Fibroblast of skin of left quadriceps (primary cell): ENCODE data around the gene CAMTA2.
A peak's percentile ranks its signal among the peaks of the same experiment; 100 is the strongest.

ENCODE experiments used
- DNase-seq, 2 experiments: peaks; one replicate each; pipeline ENCODE4 v3.0.0-alpha.2; 2013; ENCODE audit warnings: low read depth in 2 of 2

Gene CAMTA2

DNA sequence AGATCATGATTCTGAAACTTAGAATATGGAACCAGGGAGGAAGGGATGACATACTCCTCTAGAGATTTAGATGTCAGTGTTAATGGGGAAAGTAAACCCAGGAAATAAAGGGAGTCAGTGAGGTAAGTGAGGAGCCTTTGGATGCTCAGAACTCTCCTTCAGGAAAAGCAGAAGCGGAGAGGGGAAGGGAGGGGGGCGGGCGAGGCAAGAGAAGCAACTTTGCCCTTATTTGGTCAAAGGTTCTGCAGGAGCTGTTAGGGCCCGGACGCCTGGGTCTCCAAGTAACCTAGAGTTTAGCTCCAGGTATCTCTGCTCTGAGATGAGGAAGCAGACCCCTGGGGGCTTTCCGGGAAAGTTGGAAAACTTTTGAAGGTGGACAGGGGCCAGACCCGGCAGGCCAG lies 40.5 kb downstream of the CAMTA2 start:
- DNase-seq: no peak

- DNase-seq: no peak
Measured at GRCh38 chr17:4946312-4946976, 41.0 kb downstream of the CAMTA2 start.

GRCh38 chr17:4945944-4946280 lies 41.6 kb downstream of the CAMTA2 start:
- DNase-seq: no peak

DNA sequence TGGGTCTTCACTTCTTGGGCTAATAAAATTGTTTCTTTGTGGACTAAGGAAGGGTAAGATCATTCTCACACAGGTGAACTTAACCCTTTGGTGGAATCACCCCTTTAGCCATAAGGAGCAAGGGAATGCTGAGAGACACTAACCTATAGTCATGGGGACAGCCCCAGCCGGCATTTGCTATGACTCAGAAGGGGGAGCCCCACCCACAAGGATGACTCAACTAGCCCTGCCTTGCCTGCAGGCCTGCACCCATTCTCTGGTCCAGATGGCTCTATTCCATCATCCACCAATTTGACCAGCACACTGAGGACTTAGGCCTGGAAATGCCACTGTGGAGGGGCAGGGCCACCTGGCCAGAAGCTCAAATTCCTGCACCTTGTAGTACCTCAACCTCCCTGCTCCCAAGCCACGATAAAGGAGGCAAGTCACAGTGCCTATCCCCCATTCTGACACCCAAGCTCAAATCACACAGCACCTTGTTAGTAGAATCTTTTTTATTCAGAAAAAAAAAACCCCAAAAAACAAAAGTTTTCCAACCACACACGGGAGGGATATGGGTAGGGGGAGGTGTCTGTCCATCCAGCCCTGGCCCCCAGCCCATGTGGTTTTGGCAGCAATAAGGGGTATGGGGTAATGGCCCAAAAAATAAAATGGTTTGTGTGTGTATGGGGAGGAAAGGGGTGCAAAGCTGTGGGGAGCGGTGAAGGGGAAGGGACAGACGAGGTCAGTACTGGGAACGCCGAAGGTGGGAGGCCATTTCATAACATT lies 42.1 kb downstream of the CAMTA2 start:
- peak; percentile 63 to 65 for DNase-seq

DNA sequence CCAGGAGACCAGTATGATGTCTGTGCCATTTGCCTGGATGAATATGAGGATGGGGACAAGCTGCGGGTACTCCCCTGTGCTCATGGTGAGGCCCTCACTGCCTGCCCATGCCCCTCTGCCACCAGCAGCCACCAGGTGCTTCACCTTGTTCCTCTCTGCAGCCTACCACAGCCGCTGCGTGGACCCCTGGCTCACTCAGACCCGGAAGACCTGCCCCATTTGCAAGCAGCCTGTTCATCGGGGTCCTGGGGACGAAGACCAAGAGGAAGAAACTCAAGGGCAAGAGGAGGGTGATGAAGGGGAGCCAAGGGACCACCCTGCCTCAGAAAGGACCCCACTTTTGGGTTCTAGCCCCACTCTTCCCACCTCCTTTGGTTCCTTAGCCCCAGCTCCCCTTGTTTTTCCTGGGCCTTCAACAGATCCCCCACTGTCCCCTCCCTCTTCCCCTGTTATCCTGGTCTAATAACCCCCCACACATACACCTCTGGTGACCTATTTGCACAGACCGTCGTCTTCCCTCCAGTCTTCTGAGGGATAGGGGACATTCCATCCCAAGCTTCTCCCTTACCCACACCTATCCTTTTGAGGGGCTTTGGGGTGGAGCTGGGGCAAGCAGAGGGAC lies 42.8 kb downstream of the CAMTA2 start:
- no peak for DNase-seq

- no peak for DNase-seq
Measured at GRCh38 chr17:4944163-4944553, 43.3 kb downstream of the CAMTA2 start.

GRCh38 chr17:4942760-4943508 lies 44.5 kb downstream of the CAMTA2 start:
- no peak for DNase-seq

- no peak for DNase-seq
Measured at GRCh38 chr17:4941319-4941610, 46.2 kb downstream of the CAMTA2 start.

DNA sequence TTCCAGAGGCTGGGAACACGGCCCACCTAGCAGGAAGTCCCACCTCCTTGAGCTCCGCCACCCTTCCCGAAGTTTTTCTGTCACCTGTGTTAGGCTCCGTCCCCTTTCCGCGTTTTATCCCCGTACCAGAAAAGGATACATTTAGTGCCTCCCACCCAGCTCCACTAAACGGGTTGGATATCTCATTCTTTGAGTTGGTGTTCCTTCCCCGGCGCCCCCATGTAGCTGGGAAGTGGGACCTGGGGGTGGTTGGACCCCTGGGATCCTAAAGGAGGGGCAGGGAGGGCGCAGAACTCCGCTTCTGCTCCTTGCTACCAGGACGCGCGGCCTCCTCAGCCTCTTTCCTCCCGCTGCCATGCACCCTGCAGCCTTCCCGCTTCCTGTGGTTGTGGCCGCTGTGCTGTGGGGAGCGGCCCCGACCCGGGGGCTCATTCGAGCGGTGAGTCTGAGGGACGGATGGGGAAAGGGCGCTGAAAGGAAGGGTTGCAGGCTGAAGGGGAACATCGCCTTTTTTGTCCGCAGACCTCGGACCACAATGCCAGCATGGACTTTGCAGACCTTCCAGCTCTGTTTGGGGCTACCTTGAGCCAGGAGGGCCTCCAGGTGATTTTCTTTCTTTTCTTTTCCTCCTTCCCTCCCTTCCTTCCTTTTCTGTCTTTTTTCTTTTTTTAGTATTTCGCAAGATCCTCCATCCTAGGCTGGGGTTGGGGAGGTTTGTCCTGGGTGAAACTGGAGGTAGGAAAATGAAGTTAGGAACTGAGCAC lies 46.7 kb downstream of the CAMTA2 start:
- no peak for DNase-seq

GRCh38 chr17:4939796-4940554 lies 47.5 kb downstream of the CAMTA2 start, which contains the start of the genes RNF167 and SLC25A11:
Gene RNF167, plus strand, starts transcription at chr17:4940268. Its CDS starts 642 bp downstream, at chr17:4940910.
Gene SLC25A11, minus strand, starts transcription at chr17:4940046. Its CDS starts 136 bp downstream, at chr17:4939910.
- peak; percentile 100 for DNase-seq

- DNase-seq: no peak
Measured at GRCh38 chr17:4939546-4939795, 48.0 kb downstream of the CAMTA2 start.

DNA sequence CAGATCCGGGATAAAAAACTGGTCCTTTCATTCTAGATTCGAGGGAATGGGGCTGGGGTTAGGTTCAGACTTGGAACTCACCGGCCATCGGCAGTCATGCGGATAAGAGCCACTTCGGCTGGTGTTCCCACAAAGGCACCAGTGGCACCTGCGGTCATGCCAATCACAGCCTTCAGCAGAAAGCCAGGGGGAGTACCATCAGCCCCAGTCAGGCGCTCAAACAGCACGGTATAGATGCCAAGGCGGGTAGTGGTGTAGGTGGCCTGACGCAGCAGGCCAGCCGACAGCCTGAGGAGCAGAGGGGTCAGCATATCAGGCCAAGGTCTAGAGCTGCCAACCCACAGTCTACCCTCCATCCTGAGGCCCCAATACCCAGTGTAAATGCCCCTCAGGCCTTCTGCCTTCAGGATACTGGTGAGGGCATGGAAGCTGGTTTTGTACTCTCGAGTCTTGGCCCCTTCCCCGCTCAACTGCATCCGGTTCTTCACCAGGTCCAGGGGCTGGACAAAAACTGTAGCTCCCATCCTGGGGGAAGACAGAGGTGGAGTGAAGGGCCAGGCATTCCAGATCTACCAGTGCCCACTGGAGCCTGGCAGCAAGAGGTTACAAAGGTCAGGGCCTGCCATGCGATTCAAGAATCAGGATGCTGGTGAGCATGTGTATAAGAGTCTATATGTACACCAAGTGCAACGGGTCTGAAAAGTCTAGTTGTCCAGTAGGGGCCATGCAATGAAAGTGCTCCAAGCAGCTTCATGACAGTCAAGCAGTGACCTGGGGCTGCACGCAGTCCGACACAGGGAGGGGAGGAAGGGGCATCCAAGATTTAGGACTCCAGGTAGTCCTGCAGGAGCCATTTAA lies 48.6 kb downstream of the CAMTA2 start:
- DNase-seq: no peak

DNA sequence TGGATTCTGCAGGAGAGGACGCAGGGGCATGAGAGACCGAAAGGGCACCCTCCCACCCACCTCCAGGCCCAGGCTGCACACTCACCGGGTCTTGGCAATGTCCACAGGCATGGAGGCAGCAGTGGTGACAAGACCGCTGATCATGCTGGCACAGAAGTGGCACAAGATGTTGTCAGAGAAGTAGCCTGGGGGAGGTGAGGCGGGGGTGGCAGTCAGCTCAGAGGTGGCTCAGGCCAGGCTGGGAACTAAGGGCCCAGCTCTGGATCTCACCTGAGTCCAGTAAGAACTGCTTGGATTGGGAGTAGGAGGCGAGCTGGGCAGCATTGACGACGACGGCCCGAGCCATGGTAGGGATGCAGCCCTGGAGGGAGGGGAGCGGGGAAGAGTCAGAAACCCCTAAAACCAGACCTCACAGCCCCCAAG lies 49.4 kb downstream of the CAMTA2 start:
- no peak for DNase-seq

DNA sequence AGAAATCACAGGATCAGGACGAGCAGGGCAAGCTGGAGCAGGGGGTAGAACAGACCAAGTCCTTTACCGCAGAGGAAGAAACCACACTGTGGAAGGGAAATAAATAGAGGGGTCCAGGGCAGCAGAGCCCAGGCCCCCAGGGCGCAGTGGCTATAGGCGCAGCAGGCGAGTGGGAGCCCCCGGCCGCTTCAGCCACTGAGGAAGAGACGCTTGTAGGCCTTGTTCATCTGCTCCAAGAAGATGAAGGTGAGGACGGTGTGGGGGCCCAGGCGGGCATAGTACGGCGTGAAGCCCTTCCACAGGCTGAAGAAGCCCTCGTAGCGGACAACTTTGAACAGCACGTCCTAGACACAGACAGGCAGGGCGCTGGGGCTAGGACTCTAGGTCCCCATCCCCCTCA lies 49.9 kb downstream of the CAMTA2 start:
- no peak for DNase-seq

GRCh38 chr17:4936436-4936835 lies 51.0 kb downstream of the CAMTA2 start:
- DNase-seq: no peak

- no peak for DNase-seq
Measured at GRCh38 chr17:4935650-4936049, 51.8 kb downstream of the CAMTA2 start.

DNA sequence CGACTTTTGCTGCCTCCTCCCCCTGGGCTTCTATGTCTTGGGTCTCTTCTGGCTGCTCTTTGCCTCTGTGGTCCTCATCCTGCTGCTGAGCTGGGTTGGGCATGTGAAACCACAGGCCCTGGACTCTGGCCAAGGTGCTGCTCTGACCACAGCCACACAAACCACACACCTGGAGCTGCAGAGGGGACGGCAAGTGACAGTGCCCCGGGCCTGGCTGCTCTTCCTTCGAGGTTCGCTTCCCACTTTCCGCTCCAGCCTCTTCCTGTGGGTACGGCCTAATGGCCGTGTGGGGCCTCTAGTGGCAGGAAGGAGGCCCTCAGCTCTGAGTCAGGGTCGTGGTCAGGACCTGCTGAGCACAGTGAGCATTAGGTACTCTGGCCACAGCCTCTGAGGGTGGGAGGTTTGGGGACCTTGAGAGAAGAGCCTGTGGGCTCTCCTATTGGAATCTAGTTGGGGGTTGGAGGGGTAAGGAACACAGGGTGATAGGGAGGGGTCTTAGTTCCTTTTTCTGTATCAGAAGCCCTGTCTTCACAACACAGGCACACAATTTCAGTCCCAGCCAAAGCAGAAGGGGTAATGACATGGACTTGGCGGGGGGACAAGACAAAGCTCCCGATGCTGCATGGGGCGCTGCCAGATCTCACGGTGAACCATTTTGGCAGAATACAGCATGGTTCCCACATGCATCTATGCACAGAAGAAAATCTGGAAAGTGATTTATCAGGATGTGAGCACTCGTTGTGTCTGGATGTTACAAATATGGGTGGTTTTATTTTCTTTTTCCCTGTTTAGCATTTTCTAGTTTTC lies 53.1 kb downstream of the CAMTA2 start:
- no peak for DNase-seq

GRCh38 chr17:4933646-4934045 lies 53.8 kb downstream of the CAMTA2 start:
- no peak for DNase-seq

GRCh38 chr17:4932756-4933155 lies 54.7 kb downstream of the CAMTA2 start:
- no peak for DNase-seq
